ENCODE measurements around the gene EPS8L2.

GRCh38 chr11:749731-750130 is 43.7 kb downstream of the EPS8L2 start:
- no peak for TF ChIP-seq PHF8 (conservative IDR thresholded peaks at IDR 0.05; ENCODE audit: low read depth, low read length)
- TF ChIP-seq MAFK (IDR thresholded peaks at IDR 0.05; ENCODE audit: low read depth, low read length), result no peak
- TF ChIP-seq, protein P1, sequence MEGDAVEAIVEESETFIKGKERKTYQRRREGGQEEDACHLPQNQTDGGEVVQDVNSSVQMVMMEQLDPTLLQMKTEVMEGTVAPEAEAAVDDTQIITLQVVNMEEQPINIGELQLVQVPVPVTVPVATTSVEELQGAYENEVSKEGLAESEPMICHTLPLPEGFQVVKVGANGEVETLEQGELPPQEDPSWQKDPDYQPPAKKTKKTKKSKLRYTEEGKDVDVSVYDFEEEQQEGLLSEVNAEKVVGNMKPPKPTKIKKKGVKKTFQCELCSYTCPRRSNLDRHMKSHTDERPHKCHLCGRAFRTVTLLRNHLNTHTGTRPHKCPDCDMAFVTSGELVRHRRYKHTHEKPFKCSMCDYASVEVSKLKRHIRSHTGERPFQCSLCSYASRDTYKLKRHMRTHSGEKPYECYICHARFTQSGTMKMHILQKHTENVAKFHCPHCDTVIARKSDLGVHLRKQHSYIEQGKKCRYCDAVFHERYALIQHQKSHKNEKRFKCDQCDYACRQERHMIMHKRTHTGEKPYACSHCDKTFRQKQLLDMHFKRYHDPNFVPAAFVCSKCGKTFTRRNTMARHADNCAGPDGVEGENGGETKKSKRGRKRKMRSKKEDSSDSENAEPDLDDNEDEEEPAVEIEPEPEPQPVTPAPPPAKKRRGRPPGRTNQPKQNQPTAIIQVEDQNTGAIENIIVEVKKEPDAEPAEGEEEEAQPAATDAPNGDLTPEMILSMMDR (IDR thresholded peaks at IDR 0.05; ENCODE audit: control extremely low read depth in 1 of 3, insufficient read depth in 1 of 3, low read depth in 1 of 3, low read length in 3 of 3), result no peak
- TF ChIP-seq SRF (IDR thresholded peaks at IDR 0.05; ENCODE audit: low read depth, low read length), result no peak
- TF ChIP-seq POLR2A (IDR thresholded peaks at IDR 0.05; ENCODE audit: control extremely low read depth in 1 of 2, low read depth in 2 of 2, low read length in 2 of 2), result no peak

Measured in H1 (cell line).